CD4-positive, alpha-beta T cell treated with Interleukin-15 for 1 hour (primary cell): Measurements from ENCODE around the gene HAPLN2.
A peak's percentile ranks its signal among the peaks of the same experiment; 100 is the strongest.
"Not testable (repeated sequence)": the region's sequence is repeated elsewhere in the genome, so short reads cannot be mapped to it uniquely, and the experiment has no call there.

Experiments used
- DNase-seq: peaks from one replicate; pipeline ENCODE4 v3.0.0-alpha.2; 2020

The HAPLN2 gene

DNA sequence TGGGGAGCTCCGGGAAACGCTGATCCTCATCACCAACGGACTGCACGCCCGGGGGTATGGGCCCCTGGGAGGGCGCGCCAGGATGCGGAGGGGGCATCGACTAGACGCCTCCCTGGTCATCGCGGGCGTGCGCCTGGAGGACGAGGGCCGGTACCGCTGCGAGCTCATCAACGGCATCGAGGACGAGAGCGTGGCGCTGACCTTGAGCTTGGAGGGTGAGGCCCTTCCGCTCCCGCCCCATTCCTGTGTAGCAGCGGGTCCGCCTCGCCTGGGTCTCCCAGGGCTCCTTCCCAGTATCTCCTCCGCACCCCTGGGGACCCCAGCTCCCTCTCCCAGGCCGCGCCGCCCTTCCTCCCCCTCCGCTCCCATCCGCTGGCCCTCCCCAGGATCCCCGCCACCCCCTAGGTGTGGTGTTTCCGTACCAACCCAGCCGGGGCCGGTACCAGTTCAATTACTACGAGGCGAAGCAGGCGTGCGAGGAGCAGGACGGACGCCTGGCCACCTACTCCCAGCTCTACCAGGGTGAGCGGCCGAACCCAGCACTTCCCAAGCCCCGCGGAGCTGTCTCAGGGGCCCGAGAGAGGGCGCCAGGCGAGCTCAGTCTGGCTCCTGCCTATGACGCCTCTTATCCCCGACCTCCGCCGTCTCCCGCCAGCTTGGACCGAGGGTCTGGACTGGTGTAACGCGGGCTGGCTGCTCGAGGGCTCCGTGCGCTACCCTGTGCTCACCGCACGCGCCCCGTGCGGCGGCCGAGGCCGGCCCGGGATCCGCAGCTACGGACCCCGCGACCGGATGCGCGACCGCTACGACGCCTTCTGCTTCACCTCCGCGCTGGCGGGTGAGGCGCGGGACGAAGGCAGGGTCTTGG, 5.0 kb downstream of the HAPLN2 start:
- no peak for DNase-seq

DNA sequence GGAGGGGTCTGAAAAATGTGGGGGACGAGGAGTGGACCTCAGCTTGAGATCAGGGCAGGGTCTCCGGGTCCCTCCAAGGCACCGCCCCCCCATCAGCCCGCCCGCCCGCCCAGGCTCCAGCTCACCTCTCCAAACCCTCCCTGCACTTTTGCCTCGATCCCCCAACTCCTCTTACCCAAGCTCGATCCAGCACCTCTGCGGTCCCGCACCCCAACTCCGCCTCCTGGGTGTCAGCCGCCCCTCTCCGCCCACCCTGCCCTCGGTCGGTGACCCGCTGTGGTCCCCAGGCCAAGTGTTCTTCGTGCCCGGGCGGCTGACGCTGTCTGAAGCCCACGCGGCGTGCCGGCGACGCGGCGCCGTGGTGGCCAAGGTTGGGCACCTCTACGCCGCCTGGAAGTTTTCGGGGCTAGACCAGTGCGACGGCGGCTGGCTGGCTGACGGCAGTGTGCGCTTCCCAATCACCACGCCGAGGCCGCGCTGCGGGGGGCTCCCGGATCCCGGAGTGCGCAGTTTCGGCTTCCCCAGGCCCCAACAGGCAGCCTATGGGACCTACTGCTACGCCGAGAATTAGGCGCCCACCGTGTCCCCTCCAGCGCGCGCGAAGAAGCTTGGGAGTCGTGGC, 5.7 kb downstream of the HAPLN2 start:
- no peak for DNase-seq

DNA sequence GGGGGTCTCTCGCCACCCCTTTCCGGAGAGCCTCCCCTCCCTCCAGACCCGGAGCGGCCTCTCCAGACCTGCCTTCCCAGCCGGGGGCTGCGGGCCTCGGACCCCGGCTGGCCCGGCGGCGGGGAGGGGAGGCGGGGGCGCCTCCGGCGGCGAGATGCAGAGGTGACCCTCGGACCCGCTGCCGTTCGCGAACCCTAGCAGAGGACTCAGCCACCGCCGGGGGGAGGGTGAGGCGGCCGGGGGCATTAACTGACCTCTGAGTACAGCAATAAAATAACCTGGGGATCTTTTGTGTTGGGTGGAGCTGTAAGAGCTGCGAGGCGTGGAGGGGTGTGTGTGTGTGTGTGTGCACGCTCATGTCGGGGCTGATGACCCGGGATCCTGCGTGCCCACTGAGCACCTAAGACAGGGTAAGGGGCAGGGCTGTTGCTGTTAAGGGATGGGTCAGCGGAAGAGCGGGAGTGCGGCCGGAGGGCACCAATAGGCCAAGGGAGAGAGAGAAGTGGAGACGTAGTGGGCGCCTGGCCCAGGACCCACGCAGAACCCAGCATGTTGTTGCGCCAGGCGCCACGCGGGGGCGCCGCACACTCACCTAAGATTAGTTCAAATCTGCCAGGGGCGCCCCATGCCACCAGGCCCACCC, 6.3 kb downstream of the HAPLN2 start:
- peak; percentile 55 for DNase-seq

DNA sequence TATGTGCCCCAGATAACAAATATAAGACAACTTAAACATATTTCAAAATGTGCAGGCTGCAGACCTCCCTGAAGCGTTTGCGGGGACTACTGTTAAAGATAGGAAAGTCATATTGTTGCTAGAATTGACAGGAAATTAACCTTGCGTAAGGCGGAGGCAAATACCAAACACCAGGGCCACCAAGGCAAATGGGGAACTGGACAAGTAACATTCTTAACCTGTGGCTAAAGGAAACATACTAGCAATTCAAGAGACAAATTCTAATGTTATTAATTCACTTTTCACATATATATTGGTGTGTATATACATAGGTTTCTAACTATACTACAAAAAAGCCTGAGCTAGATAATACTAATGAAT, 6.8 kb downstream of the HAPLN2 start:
- DNase-seq, result no peak

DNA sequence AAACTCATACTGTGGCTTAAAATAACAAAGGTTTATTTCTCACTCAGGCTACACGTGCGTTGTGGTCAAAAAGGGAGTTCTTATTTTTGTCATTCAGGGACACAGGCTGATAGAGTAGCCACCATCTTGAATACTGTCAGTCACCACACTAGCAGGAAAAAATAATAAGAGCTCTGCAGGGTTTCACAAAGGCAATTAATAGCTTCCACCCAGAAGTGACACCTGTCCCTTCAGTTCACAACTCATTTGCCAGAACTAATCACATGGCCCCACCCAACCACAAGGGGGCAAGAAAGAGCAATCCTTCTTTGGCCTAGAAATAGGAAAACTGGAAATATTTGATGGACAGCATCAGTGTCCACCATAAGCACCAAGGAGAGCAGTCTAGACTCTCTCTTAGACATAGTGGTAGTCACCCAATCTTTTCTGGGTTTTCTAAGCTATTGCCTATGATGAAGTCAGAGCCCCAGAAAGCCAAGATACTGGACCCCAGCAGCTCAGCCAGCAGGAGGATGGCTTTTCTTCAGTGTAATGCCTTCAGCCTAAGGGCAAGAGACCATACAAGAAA, 8.2 kb downstream of the HAPLN2 start:
- no peak for DNase-seq

DNA sequence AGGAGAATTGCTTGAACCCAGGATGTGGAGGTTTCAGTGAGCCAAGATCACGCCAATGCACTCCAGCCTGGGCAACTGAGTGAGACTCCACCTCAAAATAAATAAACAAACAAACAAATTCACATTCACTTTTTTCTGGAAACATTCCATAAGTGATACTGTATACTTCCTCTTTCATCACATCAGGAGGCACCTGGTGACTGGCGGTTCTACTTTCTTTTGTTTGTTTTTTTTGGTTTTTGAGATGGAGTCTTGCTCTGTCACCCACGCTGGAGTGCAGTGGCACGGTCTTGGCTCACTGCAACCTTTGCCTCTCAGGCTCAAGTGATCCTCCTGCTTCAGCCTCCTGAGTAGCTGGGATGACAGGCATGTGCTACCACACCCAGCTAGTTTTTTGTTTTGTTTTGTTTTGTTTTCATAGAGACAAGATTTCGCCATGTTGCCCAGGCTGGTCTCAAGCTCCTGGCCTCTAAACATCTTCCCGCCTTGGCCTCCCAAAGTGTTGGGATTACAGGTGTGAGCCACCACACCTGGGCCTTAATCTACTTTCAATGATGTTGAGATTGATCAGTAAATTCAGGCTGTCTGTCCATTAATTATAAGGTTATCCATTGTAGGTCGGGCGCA, 10.7 kb downstream of the HAPLN2 start:
- no peak for DNase-seq

DNA sequence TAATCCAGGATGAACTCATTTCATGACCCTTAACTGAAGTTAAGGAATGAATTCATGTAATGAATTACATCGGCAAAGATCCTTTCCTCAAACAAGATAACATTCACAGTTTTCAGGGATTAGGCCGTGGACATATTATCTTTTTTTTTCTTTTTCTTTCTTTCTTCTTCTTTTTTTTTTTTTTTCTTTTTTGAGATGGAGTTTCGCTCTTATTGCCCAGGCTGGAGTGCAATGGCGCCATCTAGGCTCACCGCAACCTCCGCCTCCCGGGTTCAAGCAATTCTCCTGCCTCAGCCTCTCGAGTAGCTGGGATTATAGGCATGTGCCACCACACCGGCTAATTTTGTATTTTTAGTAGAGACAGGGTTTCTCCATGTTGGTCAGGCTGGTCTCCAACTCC, 11.9 kb downstream of the HAPLN2 start:
- not testable (repeated sequence) for DNase-seq

DNA sequence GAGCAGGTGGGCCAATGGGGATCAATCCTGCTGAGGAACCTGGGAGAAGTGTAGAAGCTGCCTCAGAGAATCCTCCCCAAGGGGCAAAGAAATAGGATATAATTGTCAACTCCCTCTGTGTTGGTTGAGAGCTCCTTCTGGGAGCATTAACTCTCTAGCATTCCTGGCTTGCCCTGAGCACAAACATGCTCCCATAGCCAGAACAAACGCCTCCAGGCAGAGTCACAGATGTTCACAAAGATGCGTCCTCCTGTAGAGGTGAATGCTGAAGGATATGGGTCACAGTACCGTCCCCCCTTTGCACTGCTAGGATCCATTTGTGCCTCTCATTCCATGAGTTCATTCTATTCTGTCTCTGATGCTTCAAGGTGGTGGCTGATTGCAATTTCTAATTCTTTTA, 13.1 kb downstream of the HAPLN2 start:
- no peak for DNase-seq

DNA sequence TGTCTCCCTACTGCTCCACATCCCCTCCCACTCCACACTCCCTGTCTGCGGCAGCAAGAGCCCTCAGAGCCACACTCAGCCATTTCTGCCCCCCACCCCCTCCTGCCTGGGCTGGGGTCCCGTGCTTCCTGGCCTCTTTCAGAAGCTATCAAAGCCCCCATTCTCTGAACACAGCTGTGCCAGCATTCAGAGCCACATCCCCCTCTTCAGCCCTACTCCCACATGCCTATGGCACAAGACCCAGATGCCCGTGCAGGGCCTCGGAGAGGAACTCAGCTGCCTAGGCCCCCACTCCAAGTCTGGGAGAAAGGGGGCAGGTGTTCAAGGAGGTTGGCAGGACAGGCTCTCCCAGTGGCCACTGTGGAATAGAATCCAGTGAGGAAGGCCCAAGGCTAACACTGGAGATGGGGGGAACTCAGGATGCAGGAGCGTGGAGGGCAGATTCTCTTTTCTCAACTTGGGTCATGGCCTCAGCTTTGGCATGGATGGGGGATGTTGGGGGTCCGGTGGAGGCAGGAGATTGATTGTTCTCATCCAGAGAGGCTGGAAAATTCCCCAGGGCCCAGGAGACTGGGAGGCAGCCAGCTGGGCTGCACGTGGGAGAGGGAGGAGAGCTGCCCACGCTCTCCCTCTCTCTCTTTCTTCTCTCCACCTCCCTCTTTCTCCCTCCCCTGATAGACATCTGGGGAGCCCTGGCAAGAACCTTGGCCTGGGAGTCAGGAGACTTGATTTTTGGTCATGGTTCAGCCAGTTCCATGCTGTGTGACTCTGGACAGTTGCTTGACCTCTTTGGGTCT, 19.2 kb downstream of the HAPLN2 start:
- DNase-seq, result no peak

DNA sequence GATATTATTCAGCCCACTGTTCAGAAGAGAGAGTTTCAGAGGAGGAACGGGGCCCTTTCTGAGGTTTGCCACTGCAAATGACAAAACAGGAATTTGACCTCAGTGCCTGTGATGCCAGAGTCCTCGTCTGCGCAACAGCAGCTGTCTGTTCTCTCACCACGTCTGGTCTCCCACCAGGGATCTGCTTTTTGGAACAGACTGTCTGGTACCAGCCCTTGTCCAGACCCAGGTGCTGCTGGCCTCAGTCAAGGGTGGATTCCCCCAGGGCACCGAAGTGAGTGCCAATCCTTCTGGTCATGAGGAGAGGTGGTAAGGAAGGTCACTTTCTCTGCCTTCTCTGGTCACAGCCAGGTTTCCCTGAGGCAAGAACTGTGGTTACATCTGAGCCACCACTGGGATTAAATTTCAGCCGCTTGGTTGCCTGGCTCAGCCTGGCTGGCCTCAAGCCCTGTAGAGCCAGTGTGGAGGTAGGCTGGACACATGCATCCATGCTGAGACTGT, 20.4 kb downstream of the HAPLN2 start:
- no peak for DNase-seq

DNA sequence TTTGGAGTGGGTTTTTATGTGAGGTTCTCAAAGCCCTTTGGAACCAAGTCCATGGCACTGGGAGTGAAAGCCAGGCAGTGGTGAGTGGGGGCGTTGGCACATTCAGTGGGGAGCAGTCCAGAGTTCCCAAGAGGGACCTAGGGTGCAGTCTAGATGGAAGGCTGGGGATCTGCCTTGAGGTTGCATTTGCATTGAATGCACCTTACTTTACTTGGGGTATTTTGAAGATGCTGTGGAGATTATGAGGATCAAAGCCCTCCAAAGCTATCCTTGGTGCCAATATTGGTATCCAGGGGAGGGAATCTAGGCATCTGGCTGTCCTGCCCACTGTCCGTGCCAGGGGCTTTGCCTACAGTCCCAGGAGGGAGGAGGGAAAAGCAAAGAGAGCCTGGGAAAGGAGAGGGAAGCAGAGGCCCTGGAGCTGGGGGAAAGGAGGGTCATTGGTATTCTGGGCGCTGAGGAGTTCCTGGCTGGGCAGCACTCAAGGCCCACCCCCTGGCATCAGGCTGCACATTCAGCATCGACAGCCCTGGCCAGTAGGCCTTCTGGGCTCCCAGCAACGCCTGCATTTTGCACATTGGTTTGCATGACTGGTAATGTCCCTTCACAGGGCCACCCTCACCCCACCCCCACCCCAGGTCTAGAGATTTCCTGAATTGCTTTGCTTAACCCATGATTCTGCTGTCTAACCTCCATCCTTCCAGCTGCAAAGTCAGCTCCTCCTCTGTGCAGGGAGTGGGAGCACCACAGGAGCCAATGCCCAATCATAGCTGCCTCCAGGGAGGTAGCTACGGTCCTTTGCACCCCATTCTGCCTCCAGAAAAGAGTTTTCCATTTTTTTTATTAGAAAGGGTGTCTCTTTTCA, 21.9 kb downstream of the HAPLN2 start:
- no peak for DNase-seq

DNA sequence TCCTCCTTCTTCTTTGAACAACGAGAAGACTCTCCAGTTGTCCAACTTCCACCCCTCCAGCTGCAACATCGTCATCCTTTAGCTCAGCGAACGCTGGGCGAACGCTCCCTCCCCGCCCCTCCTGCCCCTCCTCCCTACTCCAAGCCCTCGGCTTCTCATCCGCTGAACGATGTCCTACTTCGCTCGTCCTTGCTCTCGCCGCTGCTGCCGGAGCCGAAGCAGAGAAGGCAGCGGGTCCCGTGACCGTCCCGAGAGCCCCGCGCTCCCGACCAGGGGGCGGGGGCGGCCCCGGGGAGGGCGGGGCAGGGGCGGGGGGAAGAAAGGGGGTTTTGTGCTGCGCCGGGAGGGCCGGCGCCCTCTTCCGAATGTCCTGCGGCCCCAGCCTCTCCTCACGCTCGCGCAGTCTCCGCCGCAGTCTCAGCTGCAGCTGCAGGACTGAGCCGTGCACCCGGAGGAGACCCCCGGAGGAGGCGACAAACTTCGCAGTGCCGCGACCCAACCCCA, 22.6 kb downstream of the HAPLN2 start, which contains the start of gene BCAN:
Gene BCAN, plus strand, starts transcription at position 357 of the 504 bp plus-strand sequence. CDS start 3,938 bp downstream, outside the sequence.
- no peak for DNase-seq

DNA sequence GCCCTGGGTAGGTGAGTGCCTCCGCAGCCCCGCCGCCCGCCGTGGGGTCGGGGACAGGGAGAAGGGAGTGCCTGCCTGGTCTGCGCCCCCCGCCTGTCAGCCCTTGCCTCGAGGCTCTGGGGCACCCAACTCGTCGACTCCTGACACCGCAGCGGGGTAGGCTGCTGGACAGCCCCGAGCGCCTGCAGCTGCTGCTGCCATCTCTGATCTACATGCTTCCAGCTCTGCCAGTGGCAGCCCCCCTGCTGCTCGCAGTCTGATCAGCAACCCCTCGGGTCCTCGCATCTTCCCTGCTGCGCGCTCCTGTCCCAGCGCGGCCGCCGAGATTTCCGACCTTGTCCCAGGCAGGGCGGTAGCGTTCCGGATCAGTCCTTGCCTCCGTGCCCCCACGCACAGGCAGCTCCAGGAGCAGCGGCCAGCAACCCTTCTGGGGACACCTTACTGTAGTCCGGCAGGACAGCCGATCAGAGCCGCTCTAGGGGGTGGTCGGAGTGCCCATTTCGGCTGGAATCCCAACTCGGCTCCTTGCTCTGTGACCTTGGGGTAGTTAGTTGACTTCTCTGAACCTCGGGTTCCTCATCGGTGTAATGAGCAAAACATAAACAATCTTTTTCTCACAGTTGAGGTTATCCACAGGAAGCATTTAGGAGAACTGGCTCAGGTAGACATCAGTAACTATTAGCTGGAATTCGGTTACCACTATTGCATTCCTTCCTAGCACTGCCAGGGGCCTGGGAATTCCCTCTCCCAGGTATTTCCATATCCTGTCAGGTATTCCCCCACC, 23.2 kb downstream of the HAPLN2 start:
- no peak for DNase-seq

DNA sequence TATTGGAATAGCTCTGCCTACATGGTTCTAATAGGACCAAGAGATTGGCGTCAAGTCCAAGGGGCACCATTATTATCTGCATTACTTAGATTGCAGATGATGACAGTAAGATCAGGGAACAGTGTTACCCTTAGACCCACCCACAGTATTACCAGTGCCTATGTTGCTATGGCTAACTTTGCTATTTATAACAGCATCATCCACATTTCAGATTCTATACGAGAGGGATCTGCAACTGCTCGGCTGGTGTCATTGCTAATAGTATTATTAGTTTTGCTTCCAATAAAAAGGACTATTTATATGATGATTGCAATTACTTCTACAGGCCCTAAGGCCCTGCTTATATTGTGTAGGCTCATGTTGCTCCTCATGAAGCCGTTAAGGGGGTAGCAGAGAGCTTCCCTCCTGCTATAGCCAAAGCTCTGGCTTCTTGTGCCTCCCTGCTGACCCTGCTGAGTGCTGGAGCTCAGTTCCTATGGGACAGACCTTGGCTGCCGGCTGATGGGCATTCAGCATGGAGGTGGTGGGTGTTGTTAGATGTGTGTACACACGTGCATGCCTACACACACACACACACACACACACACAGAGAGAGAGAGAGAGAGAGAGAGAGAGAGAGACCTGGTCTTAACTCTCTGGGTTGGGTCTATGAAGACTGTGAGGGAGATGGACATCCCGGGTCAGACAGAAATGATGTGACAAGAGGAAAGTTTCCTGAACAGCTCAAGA, 24.0 kb downstream of the HAPLN2 start:
- DNase-seq, result no peak

DNA sequence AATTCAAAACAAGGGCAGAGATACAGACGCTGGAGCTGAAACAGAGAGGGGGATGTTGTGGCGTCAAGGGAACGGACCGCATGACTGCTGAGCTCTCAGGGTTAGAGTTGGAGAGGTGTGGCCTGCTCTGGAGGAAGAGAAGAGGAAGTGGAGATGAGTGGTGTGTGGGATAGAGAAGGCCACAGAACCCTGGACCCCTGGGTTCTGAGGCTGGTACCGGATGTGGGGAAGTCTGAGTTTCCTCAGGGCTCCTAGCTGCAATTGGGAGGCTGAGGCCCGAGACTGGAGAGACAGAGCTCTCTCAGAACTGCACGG, 24.5 kb downstream of the HAPLN2 start:
- DNase-seq, result peak; percentile 33

DNA sequence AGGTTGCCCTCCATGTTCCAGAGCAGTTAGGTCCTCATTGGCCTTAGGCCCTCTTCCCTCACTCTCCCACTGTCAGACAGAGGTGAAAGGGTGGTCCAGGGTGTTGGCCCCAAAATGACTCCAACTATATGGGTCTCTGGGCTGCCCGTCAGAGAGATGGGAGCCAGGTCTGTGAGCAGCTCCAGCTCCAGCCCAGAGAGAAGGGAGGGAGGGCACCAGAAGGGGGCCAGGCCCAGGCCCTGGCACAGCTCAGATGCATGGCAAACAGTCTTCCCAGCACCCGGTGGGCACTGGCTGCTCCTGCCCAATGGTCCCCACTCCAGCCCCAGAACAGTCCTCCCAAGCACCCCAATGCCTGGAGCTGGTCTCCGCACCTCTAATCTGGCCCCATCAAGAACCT, 24.9 kb downstream of the HAPLN2 start:
- no peak for DNase-seq

DNA sequence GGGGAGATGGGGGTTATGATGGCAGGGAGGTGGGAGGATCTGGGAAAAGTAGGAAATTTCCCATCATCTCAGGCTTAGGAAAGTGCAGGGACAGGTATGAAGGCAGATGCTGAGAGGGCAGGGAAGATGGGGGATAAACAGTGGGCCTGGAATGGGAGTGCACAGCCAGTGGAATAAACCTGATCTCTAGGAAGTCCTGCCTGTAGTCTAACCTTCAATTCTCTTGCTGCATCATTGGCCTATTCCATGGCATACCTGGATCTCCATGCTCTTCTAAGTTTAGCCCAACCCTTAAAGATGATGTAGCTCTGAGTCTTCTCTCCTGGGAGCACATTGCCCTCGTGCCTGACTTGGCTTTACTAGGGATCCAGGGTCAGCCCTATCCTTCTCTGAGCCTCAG, 25.4 kb downstream of the HAPLN2 start:
- DNase-seq, result no peak

DNA sequence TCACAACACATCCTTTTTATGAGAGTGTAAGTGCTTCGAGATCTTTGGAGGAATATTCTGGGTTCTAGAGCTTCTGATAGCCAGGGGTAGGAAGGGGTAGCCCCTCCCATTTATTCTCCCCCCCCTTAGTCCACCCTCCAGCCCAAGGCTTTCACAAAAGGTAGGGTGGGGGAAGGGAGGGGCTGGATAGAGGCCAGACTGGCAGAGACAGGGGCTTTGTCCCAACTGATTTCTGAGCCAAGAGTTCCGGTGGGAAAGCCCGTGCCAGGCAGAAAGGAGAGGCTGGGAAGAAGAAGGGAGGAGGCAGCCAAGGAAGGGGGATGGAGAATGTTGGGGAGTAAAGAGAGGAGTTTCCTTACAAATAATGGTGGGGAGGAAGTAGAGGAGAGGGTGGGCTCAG, 25.8 kb downstream of the HAPLN2 start:
- no peak for DNase-seq

DNA sequence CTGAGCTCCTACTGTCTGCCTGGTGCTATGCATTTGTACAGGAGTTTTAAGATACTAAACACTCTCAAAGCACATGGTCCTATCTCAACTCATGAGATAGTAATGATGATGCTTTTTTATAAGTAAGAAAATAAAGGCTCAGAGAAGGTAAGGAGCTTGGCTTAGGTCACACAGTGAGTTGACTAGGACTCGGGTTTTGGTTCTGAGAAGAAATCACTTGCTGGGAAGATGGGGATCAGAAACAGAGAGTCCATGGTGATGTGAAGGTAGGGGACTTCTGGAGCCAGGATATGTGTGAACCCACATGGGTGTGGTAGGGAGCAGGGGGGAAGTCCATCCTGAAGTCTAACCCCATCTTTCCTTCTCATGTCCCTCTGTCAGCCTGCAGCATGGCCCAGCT, 26.5 kb downstream of the HAPLN2 start:
- no peak for DNase-seq
